HG03521 (cell line): ENCODE measurements around the gene OTOR.
A peak's percentile ranks its signal among the peaks of the same experiment; 100 is the strongest.

Experiments used
- ATAC-seq: cut with Tn5 transposase; IDR thresholded peaks from one replicate; pipeline ENCODE4 v1.9.1; 2021; ENCODE audit warnings: mild to moderate bottlenecking, moderate library complexity; ENCODE audit not compliant: unreplicated experiment

Gene OTOR

GRCh38 chr20:16748308-16748900 lies at the start of gene OTOR:
TSS of gene OTOR (plus strand) at chr20:16748358. CDS start at chr20:16748402, 44 bp downstream.
- ATAC-seq, result no peak

GRCh38 chr20:16699293-16699692 lies 48.9 kb upstream of the OTOR start:
- no peak for ATAC-seq

- ATAC-seq, result peak; percentile 48
These were observed 46.9 kb upstream of the OTOR start for GRCh38 chr20:16701296-16701695.

GRCh38 chr20:16703570-16703969 lies 44.6 kb upstream of the OTOR start:
- ATAC-seq, result no peak

- ATAC-seq, result peak; percentile 56
These were observed 40.5 kb upstream of the OTOR start for GRCh38 chr20:16707674-16708073.

- no peak for ATAC-seq
These were observed 39.6 kb upstream of the OTOR start for GRCh38 chr20:16708602-16709001.

- ATAC-seq, result peak; percentile 82
These were observed 39.1 kb upstream of the OTOR start for GRCh38 chr20:16709017-16709416.

- no peak for ATAC-seq
These were observed 37.4 kb upstream of the OTOR start for GRCh38 chr20:16710781-16711180.

- ATAC-seq, result no peak
These were observed 36.4 kb upstream of the OTOR start for GRCh38 chr20:16711661-16712258.

- ATAC-seq, result no peak
These were observed 35.6 kb upstream of the OTOR start for GRCh38 chr20:16712511-16712947.

- no peak for ATAC-seq
These were observed 35.1 kb upstream of the OTOR start for GRCh38 chr20:16713066-16713465.

GRCh38 chr20:16714242-16714641 lies 33.9 kb upstream of the OTOR start:
- ATAC-seq, result no peak

GRCh38 chr20:16714751-16715150 lies 33.4 kb upstream of the OTOR start:
- ATAC-seq, result no peak

- no peak for ATAC-seq
These were observed 28.7 kb upstream of the OTOR start for GRCh38 chr20:16719421-16719820.

GRCh38 chr20:16729080-16729479 lies 19.1 kb upstream of the OTOR start:
- ATAC-seq, result no peak

GRCh38 chr20:16729565-16730460 lies 18.3 kb upstream of the OTOR start, which contains the start of gene SNRPB2:
TSS of gene SNRPB2 (plus strand) at chr20:16730026. CDS start at chr20:16731703, 1,677 bp downstream.
- ATAC-seq, result peak; percentile 99

- ATAC-seq, result no peak
These were observed 15.5 kb upstream of the OTOR start for GRCh38 chr20:16732506-16733152.

GRCh38 chr20:16740365-16741072 lies 7.6 kb upstream of the OTOR start:
- no peak for ATAC-seq

GRCh38 chr20:16744178-16744807 lies 3.9 kb upstream of the OTOR start:
- ATAC-seq, result no peak

- no peak for ATAC-seq
These were observed 3.0 kb upstream of the OTOR start for GRCh38 chr20:16745204-16745603.
